HepG2 (cell line): ENCODE results near the gene MED22. TPM values are rescaled to one million over a fixed set of nuclear protein-coding genes. Genes with fewer than 3 reads are reported as not detected.

Experiments
- ADNP ChIP-seq: sonication (generic); formaldehyde crosslinking; IDR thresholded peaks from 2 replicates; pipeline ENCODE4 v1.4.0; 2020; ENCODE audit warnings: missing genetic modification reagents
- ARNT ChIP-seq: fragments of 450-650 bp; IDR thresholded peaks from 2 replicates; pipeline ENCODE4 v1.6.1; 2017
- ATF5 ChIP-seq: sonication (generic); formaldehyde crosslinking; IDR thresholded peaks from 2 replicates; pipeline ENCODE4 v1.4.0; 2020; ENCODE audit warnings: mild to moderate bottlenecking, low read depth, missing genetic modification reagents
- CHCHD3 ChIP-seq: sonication (generic); formaldehyde crosslinking; IDR thresholded peaks from 2 replicates; pipeline ENCODE4 v1.8.0; 2022; ENCODE audit warnings: mild to moderate bottlenecking, missing genetic modification reagents, moderate library complexity
- FOXC1 ChIP-seq: sonication (generic); formaldehyde crosslinking; IDR thresholded peaks from 2 replicates; pipeline ENCODE4 v1.8.0; 2022; ENCODE audit warnings: mild to moderate bottlenecking, missing genetic modification reagents, borderline replicate concordance
- FOXJ3 ChIP-seq: sonication (generic); formaldehyde crosslinking; IDR thresholded peaks from 2 replicates; pipeline ENCODE4 v1.4.0; 2020; ENCODE audit warnings: missing genetic modification reagents, mild to moderate bottlenecking, borderline replicate concordance
- HNF4A ChIP-seq: sonication (generic); formaldehyde crosslinking; IDR thresholded peaks from 2 replicates; pipeline ENCODE4 v1.4.0; 2020; ENCODE audit warnings: missing genetic modification reagents
- LRRFIP1 ChIP-seq: sonication (generic); formaldehyde crosslinking; conservative IDR thresholded peaks from 2 replicates; pipeline ENCODE4 v1.4.0; 2020; ENCODE audit warnings: missing genetic modification reagents
- NFE2 ChIP-seq: sonication (generic); formaldehyde crosslinking; IDR thresholded peaks from 2 replicates; pipeline ENCODE4 v1.4.0; 2020; ENCODE audit warnings: missing genetic modification reagents
- NR2C2 ChIP-seq: sonication (generic); formaldehyde crosslinking; IDR thresholded peaks from 2 replicates; pipeline ENCODE4 v1.4.0; 2020; ENCODE audit warnings: missing genetic modification reagents, mild to moderate bottlenecking, moderate library complexity, borderline replicate concordance
- PCBP1 ChIP-seq: fragments of 200-400 bp; formaldehyde crosslinking; IDR thresholded peaks from 2 replicates; pipeline ENCODE4 v1.6.1; 2017; ENCODE audit warnings: mild to moderate bottlenecking, low read depth, low read length, borderline replicate concordance
- PCBP2 ChIP-seq: fragments of 200-400 bp; formaldehyde crosslinking; optimal IDR thresholded peaks from 2 replicates; pipeline ENCODE3; 2018; ENCODE audit warnings: low read length, low read depth; ENCODE audit not compliant: poor library complexity, severe bottlenecking
- PHF8 ChIP-seq: sonication (generic); formaldehyde crosslinking; IDR thresholded peaks from 2 replicates; pipeline ENCODE4 v1.5.0; 2020; ENCODE audit warnings: missing genetic modification reagents
- RAD51 ChIP-seq: fragments of 450-650 bp; IDR thresholded peaks from 2 replicates; pipeline ENCODE4 v1.6.1; 2016; ENCODE audit warnings: borderline replicate concordance
- RFX5 ChIP-seq: IDR thresholded peaks from 2 replicates; pipeline ENCODE4 v1.6.1; 2011; ENCODE audit warnings: low read depth, low read length, improper control_type of control experiment
- THAP7 ChIP-seq: sonication (generic); formaldehyde crosslinking; IDR thresholded peaks from 2 replicates; pipeline ENCODE4 v1.8.1; 2023; ENCODE audit warnings: mild to moderate bottlenecking, missing genetic modification reagents
- XBP1 ChIP-seq: sonication (generic); formaldehyde crosslinking; IDR thresholded peaks from 2 replicates; pipeline ENCODE4 v1.5.0; 2020; ENCODE audit warnings: missing genetic modification reagents
- ZNF329 ChIP-seq: sonication (generic); formaldehyde crosslinking; IDR thresholded peaks from 2 replicates; pipeline ENCODE4 v1.9.0; 2021; ENCODE audit warnings: low read depth, mild to moderate bottlenecking, missing genetic modification reagents
- ZNF496 ChIP-seq: sonication (generic); formaldehyde crosslinking; IDR thresholded peaks from 2 replicates; pipeline ENCODE4 v1.8.1; 2023; ENCODE audit warnings: mild to moderate bottlenecking, moderate library complexity, missing genetic modification reagents; ENCODE audit not compliant: insufficient replicate concordance
- ZNF570 ChIP-seq: sonication (generic); formaldehyde crosslinking; IDR thresholded peaks from 2 replicates; pipeline ENCODE4 v1.4.0; 2020; ENCODE audit warnings: mild to moderate bottlenecking, missing genetic modification reagents, borderline replicate concordance
- ZNF784 ChIP-seq: sonication (generic); formaldehyde crosslinking; IDR thresholded peaks from 2 replicates; pipeline ENCODE4 v1.5.1; 2020; ENCODE audit warnings: missing genetic modification reagents, mild to moderate bottlenecking, borderline replicate concordance
- ZNF816 ChIP-seq: sonication (generic); formaldehyde crosslinking; IDR thresholded peaks from 2 replicates; pipeline ENCODE4 v1.8.0; 2022; ENCODE audit warnings: missing genetic modification reagents, mild to moderate bottlenecking, borderline replicate concordance
- polyA plus RNA-seq, 8 experiments: library from polyadenylated mRNA; depleted of rRNA in 3 of 8; stranded (reverse) in 7 of 8; unstranded in 1 of 8; fragments of >200 nt; fragmentation: Illumina TruSeq in 4 of 8; extraction: Trizol in 4 of 8; gene quantifications; 2 replicates each; pipeline versions ENCODE4 v1.2.1 to v1.2.3, GENCODE V29; 2011 to 2016; ENCODE audit warnings: low read depth in 4 of 8, missing spikeins in 1 of 8, mixed read lengths in 1 of 8; ENCODE audit not compliant: insufficient read depth in 1 of 8
- total RNA-seq, 5 experiments: library from RNA; depleted of rRNA; stranded (reverse); fragments of >200 nt; fragmentation: Illumina TruSeq; extraction: Trizol; gene quantifications; 2 replicates each; pipeline ENCODE4 v1.2.3, GENCODE V29; 2016; ENCODE audit warnings: low read depth in 1 of 5

MED22 gene
- total and polyA plus RNA-seq, 2 of the 13 experiments (the other 11 are each of a cell fraction or from before 2014, with no cell fraction given) = 15.8 to 22.1 TPM

GRCh38 chr9:133351908-133352634, 4.1 kb upstream of the MED22 start (continued):
- no peak for TF ChIP-seq PCBP2
- no peak for TF ChIP-seq ATF5
- no peak for TF ChIP-seq FOXC1
- TF ChIP-seq ZNF329 (CRISPR knock-in tag) = no peak
- no peak for TF ChIP-seq RAD51
- TF ChIP-seq ZNF784 (CRISPR knock-in tag) = no peak
- no peak for TF ChIP-seq XBP1 (CRISPR knock-in tag)
- no peak for TF ChIP-seq ZNF570
- TF ChIP-seq ZNF496 = no peak
- TF ChIP-seq NR2C2 (CRISPR knock-in tag) = peak; percentile 27; the same call in 1 of the 2 replicates
- TF ChIP-seq LRRFIP1 (CRISPR knock-in tag) = no peak
- no peak for TF ChIP-seq NFE2 (CRISPR knock-in tag)
- no peak for TF ChIP-seq ARNT
- TF ChIP-seq RFX5 = no peak
- TF ChIP-seq ADNP = no peak
- TF ChIP-seq THAP7 (CRISPR knock-in tag) = no peak
- TF ChIP-seq CHCHD3 (CRISPR knock-in tag) = no peak
- no peak for TF ChIP-seq FOXJ3 (CRISPR knock-in tag)
- TF ChIP-seq HNF4A = no peak
- no peak for TF ChIP-seq PHF8 (CRISPR knock-in tag)
- no peak for TF ChIP-seq ZNF816 (CRISPR knock-in tag)
- no peak for TF ChIP-seq PCBP1
